NCI-H2029 treated with DMSO at 0.1 percent for 48 hours (cell line): ENCODE data around the gene TOB2.
A peak's percentile ranks its signal among the peaks of the same experiment; 100 is the strongest.
"Not testable (repeated sequence)": the region's sequence is repeated elsewhere in the genome, so short reads cannot be mapped to it uniquely, and the experiment has no call there.

Source experiments
- DNase-seq: peaks from one replicate; lab custom pipeline; 2025; lab: John Stamatoyannopoulos, UW

Gene TOB2

GRCh38 chr22:41425660-41426365 is 20.8 kb downstream of the TOB2 start:
- no peak for DNase-seq

GRCh38 chr22:41418717-41419116 is 27.9 kb downstream of the TOB2 start:
- no peak for DNase-seq

GRCh38 chr22:41417622-41418390 is 28.8 kb downstream of the TOB2 start:
- no peak for DNase-seq

GRCh38 chr22:41415554-41415953 is 31.0 kb downstream of the TOB2 start:
- no peak for DNase-seq

GRCh38 chr22:41411021-41411851 is 35.4 kb downstream of the TOB2 start:
- DNase-seq = no peak

- DNase-seq = no peak
Observed at GRCh38 chr22:41410311-41410751, 36.3 kb downstream of the TOB2 start.

GRCh38 chr22:41408665-41409064 is 37.9 kb downstream of the TOB2 start:
- no peak for DNase-seq

GRCh38 chr22:41407433-41407832 is 39.2 kb downstream of the TOB2 start:
- no peak for DNase-seq

GRCh38 chr22:41406410-41406809 is 40.2 kb downstream of the TOB2 start:
- DNase-seq = no peak

- no peak for DNase-seq
Observed at GRCh38 chr22:41405588-41405987, 41.0 kb downstream of the TOB2 start.

GRCh38 chr22:41403532-41404318 is 42.9 kb downstream of the TOB2 start:
- DNase-seq = peak; percentile 89

- not testable (repeated sequence) for DNase-seq
Observed at GRCh38 chr22:41402851-41403250, 43.8 kb downstream of the TOB2 start.

GRCh38 chr22:41401781-41402648 is 44.6 kb downstream of the TOB2 start:
- no peak for DNase-seq

- no peak for DNase-seq
Observed at GRCh38 chr22:41398921-41399320, 47.7 kb downstream of the TOB2 start.

GRCh38 chr22:41397143-41397811 is 49.3 kb downstream of the TOB2 start:
- no peak for DNase-seq

GRCh38 chr22:41395531-41396240 is 50.9 kb downstream of the TOB2 start:
- no peak for DNase-seq

GRCh38 chr22:41394012-41394356 is 52.6 kb downstream of the TOB2 start:
- no peak for DNase-seq

- no peak for DNase-seq
Observed at GRCh38 chr22:41387341-41387740, 59.3 kb downstream of the TOB2 start.

- DNase-seq = no peak
Observed at GRCh38 chr22:41384128-41384527, 62.5 kb downstream of the TOB2 start.
